CD4-positive, alpha-beta T cell (primary cell): Measurements from ENCODE around the gene TLR5. TPM values are rescaled to one million over a fixed set of nuclear protein-coding genes. Genes with fewer than 3 reads are reported as not detected.
A peak's percentile ranks its signal among the peaks of the same experiment; 100 is the strongest.

Experiments
- ATAC-seq: fragments of 200-7000 bp; cut with Tn5 transposase; one replicate; pipeline ENCODE4 v1.10.0; 2022; ENCODE audit warnings: mild to moderate bottlenecking; ENCODE audit not compliant: poor library complexity
- CTCF ChIA-PET: fragments of 350-600 bp; sonication (Branson Sonifier 250); formaldehyde crosslinking; loops from one replicate; lab custom pipeline; 2021; ENCODE audit warnings: antibody characterized with exemption, inconsistent platforms; lab: Charles Lee
- POLR2A ChIA-PET: fragments of 350-600 bp; sonication (Branson Sonifier 250); formaldehyde crosslinking; loops from one replicate; lab custom pipeline; 2021; ENCODE audit warnings: antibody characterized with exemption, inconsistent platforms; lab: Charles Lee
- DNase-seq, 14 experiments: peaks; one replicate each; pipeline ENCODE4 v3.0.0-alpha.2; 2013 to 2020; ENCODE audit warnings: mixed read lengths in 2 of 14
- H3K27ac ChIP-seq, 2 donors: one replicate each; pipeline versions ENCODE4 v1.5.1 to v1.7.0; 2013; ENCODE audit warnings: low read length in 2 of 2, low read depth in 1 of 2, mild to moderate bottlenecking in 1 of 2
- H3K27me3 ChIP-seq, 2 experiments: 1 replicate in 1 of 2; 2 replicates in 1 of 2; pipeline versions ENCODE4 v1.6.1 to v1.7.0; 2013; ENCODE audit warnings: low read length in 2 of 2, control low read depth in 1 of 2, mild to moderate bottlenecking in 1 of 2, moderate library complexity in 1 of 2; ENCODE audit not compliant: insufficient read depth in 2 of 2, control insufficient read depth in 1 of 2
- H3K36me3 ChIP-seq: one replicate; pipeline ENCODE4 v1.6.1; 2013; ENCODE audit warnings: low read length, control low read depth; ENCODE audit not compliant: insufficient read depth
- H3K4me1 ChIP-seq: one replicate; pipeline ENCODE4 v1.6.1; 2013; ENCODE audit warnings: low read length, control low read depth; ENCODE audit not compliant: insufficient read depth
- H3K4me3 ChIP-seq: one replicate; pipeline ENCODE4 v1.5.1; 2013; ENCODE audit warnings: mild to moderate bottlenecking, low read length, moderate library complexity
- H3K9me3 ChIP-seq, 2 experiments: 1 replicate in 1 of 2; 2 replicates in 1 of 2; pipeline versions ENCODE4 v1.6.1 to v1.7.0; 2013; ENCODE audit warnings: low read length in 2 of 2, mild to moderate bottlenecking in 2 of 2, control low read depth in 1 of 2, moderate library complexity in 1 of 2; ENCODE audit not compliant: control insufficient read depth in 1 of 2, insufficient read depth in 1 of 2
- H3K27ac Mint-ChIP-seq: one replicate; pipeline ENCODE4 v1.8.0; 2020; ENCODE audit warnings: mixed read lengths
- H3K27me3 Mint-ChIP-seq: one replicate; pipeline ENCODE4 v1.8.0; 2021; ENCODE audit warnings: mixed read lengths
- H3K36me3 Mint-ChIP-seq: one replicate; pipeline ENCODE4 v1.8.0; 2021; ENCODE audit warnings: low read depth, mixed read lengths
- H3K4me1 Mint-ChIP-seq: one replicate; pipeline ENCODE4 v1.8.0; 2021; ENCODE audit warnings: low read depth, mixed read lengths
- H3K4me3 Mint-ChIP-seq: one replicate; pipeline ENCODE4 v1.8.0; 2020; ENCODE audit warnings: mild to moderate bottlenecking, mixed read lengths
- H3K9me3 Mint-ChIP-seq: one replicate; pipeline ENCODE4 v1.8.0; 2020; ENCODE audit warnings: mixed read lengths
- CTCF ChIP-seq: fragments of 200-600 bp; IDR thresholded peaks from one replicate; pipeline ENCODE4 v1.8.0; 2022; ENCODE audit warnings: antibody characterized with exemption, mild to moderate bottlenecking
- intact Hi-C, 2 experiments: fragments of 100-400 bp; cut with DNase I in 1 of 2; cut with micrococcal nuclease in 1 of 2; formaldehyde crosslinking; loops; one replicate each; pipeline versions ENCODE4 v1.15.1 to v1.9.0; 2023 to 2025; cut with DNase I, micrococcal nuclease
- total RNA-seq, 174 experiments: library from RNA in 2 of 174; stranded (reverse) in 2 of 174; gene quantifications; one replicate each; pipeline ENCODE4 v1.2.3 and lab custom pipeline; 2021 to 2026

The TLR5 gene
- total RNA-seq, 2 experiments from 2014 or later = 2.1 to 2.5 TPM

- intact Hi-C loops = no loop called here
- Mint-ChIP-seq H3K4me1 (peaks cover 24% of the 10 kb centered on the region), H3K9me3 (no peaks in the 10 kb centered on the region), H3K27ac (no peak overlapping the region), H3K36me3 (no peaks in the 10 kb centered on the region), H3K4me3 (no peak overlapping the region), H3K27me3 (no peaks in the 10 kb centered on the region)
- no peak overlapping the region for H3K27ac ChIP-seq
- POLR2A ChIA-PET = no interaction called here
- peaks cover 5 to 7% of the 10 kb centered on the region in 2 experiments for H3K27me3 ChIP-seq
- no peak overlapping the region for H3K4me3 ChIP-seq
- ATAC-seq (no peak), DNase-seq (peak in 2 of 14 experiments; percentile 28 to 37)
- H3K9me3 ChIP-seq = no peaks in the 10 kb centered on the region
- H3K4me1 ChIP-seq = peaks cover 17% of the 10 kb centered on the region
- CTCF ChIA-PET = interaction anchor here (0.7 to 6.8 kb wide), 2 partner anchors 14 to 526 kb away, joined by 4 to 60 read pairs; no protein-coding TSS in a partner anchor
- no peak for TF ChIP-seq CTCF
- no peaks in the 10 kb centered on the region for H3K36me3 ChIP-seq
Observed at GRCh38 chr1:223137455-223138085, 5.5 kb downstream of the TLR5 start.

GRCh38 chr1:223136086-223136485 lies 7.0 kb downstream of the TLR5 start:
- Mint-ChIP-seq H3K27me3 (no peaks in the 10 kb centered on the region), H3K27ac (no peak overlapping the region), H3K4me1 (peaks cover 24% of the 10 kb centered on the region), H3K9me3 (no peaks in the 10 kb centered on the region), H3K36me3 (no peaks in the 10 kb centered on the region), H3K4me3 (no peak overlapping the region)
- ChIA-PET POLR2A (interaction anchor here (1.2 kb wide), 1 partner anchor 228 kb away, joined by 5 read pairs; the partner anchor contains the start of gene SUSD4), CTCF (interaction anchor here (6.8 kb wide), 1 partner anchor 13 kb away, joined by 60 read pairs; no protein-coding TSS in a partner anchor)
- intact Hi-C loops = no loop called here
- Histone ChIP-seq H3K27ac (no peak overlapping the region), H3K4me3 (no peak overlapping the region), H3K36me3 (no peaks in the 10 kb centered on the region), H3K27me3 (peaks cover 5 to 7% of the 10 kb centered on the region in 2 experiments), H3K9me3 (no peaks in the 10 kb centered on the region), H3K4me1 (peaks cover 11% of the 10 kb centered on the region)
- TF ChIP-seq CTCF = peak; percentile 13
- peak in 2 of 14 experiments; percentile 29 to 32 for DNase-seq
- no peak for ATAC-seq

GRCh38 chr1:223135176-223135942 lies 7.7 kb downstream of the TLR5 start:
- H3K9me3 Mint-ChIP-seq = no peaks in the 10 kb centered on the region
- POLR2A ChIA-PET = interaction anchor here (1.7 kb wide), 1 partner anchor 8 kb away, joined by 16 read pairs; the partner anchor contains the start of gene TLR5
- H3K27me3 Mint-ChIP-seq = no peaks in the 10 kb centered on the region
- H3K36me3 Mint-ChIP-seq = no peaks in the 10 kb centered on the region
- TF ChIP-seq CTCF = no peak
- H3K27me3 ChIP-seq = peaks cover 5 to 7% of the 10 kb centered on the region in 2 experiments
- peaks cover 24% of the 10 kb centered on the region for H3K4me1 Mint-ChIP-seq
- H3K27ac ChIP-seq = no peak overlapping the region
- ATAC-seq (no peak), DNase-seq (no peak)
- no peak overlapping the region for H3K4me3 ChIP-seq
- no peaks in the 10 kb centered on the region for H3K9me3 ChIP-seq
- no peaks in the 10 kb centered on the region for H3K36me3 ChIP-seq
- CTCF ChIA-PET = interaction anchor here (6.8 kb wide), 1 partner anchor 12 kb away, joined by 60 read pairs; no protein-coding TSS in a partner anchor
- no peak overlapping the region for H3K4me3 Mint-ChIP-seq
- no peak overlapping the region for H3K27ac Mint-ChIP-seq
- intact Hi-C loops = loop anchor here (2.0 kb wide), 3 partner anchors 109 to 225 kb away; no protein-coding TSS in a partner anchor
- peaks cover 11% of the 10 kb centered on the region for H3K4me1 ChIP-seq
